Measurements from ENCODE around the gene LAX1.

DNA sequence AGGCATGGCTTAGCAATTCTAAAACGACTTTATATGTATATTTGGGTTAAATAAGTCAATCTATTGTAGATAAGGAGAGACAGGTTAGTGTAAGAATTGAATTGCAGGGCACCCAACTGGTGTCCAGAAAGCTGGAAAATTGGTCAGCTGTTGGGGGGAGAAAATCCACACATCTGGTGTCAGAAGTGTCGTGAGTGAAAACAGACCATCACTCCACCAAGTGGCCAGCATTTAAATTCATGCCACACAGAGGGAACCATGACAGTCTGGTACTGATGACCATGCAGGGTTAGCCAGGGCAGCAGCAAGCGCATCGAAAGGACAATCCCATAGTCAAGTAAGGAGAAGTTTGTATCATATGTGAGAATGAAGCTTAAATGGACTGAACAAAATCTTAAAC lies 11.7 kb downstream of the LAX1 start:
- TF ChIP-seq, protein P1, sequence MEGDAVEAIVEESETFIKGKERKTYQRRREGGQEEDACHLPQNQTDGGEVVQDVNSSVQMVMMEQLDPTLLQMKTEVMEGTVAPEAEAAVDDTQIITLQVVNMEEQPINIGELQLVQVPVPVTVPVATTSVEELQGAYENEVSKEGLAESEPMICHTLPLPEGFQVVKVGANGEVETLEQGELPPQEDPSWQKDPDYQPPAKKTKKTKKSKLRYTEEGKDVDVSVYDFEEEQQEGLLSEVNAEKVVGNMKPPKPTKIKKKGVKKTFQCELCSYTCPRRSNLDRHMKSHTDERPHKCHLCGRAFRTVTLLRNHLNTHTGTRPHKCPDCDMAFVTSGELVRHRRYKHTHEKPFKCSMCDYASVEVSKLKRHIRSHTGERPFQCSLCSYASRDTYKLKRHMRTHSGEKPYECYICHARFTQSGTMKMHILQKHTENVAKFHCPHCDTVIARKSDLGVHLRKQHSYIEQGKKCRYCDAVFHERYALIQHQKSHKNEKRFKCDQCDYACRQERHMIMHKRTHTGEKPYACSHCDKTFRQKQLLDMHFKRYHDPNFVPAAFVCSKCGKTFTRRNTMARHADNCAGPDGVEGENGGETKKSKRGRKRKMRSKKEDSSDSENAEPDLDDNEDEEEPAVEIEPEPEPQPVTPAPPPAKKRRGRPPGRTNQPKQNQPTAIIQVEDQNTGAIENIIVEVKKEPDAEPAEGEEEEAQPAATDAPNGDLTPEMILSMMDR (IDR thresholded peaks at IDR 0.05): peak in 2 of 6 experiments; percentile 18 to 34
- TF ChIP-seq POLR2A (IDR thresholded peaks at IDR 0.05): no peak

Measured in adrenal gland (tissue), 5 donors.